K562 (cell line): ENCODE results near the gene DTX4. TPM values are rescaled to one million over a fixed set of nuclear protein-coding genes. Genes with fewer than 3 reads are reported as not detected.
A peak's percentile ranks its signal among the peaks of the same experiment; 100 is the strongest.

Source experiments
- CUX1 ChIP-seq: fragments of 200-800 bp; sonication (Bioruptor generic); IDR thresholded peaks from 2 replicates; pipeline ENCODE4 v1.6.1; 2016; ENCODE audit warnings: missing genetic modification characterization, missing compliant biosample characterization
- HDAC1 ChIP-seq, 2 experiments: fragments of 450-650 bp; IDR thresholded peaks; 2 replicates each; pipeline ENCODE4 v1.6.1; 2016 to 2017; ENCODE audit warnings: inconsistent platforms in 1 of 2, mild to moderate bottlenecking in 1 of 2, moderate library complexity in 1 of 2
- KDM2B ChIP-seq: fragments of 250-450 bp; sonication (Bioruptor Pico); IDR thresholded peaks from 2 replicates; pipeline ENCODE4 v1.8.0; 2021; ENCODE audit warnings: mild to moderate bottlenecking, moderate library complexity
- MCM3 ChIP-seq: fragments of 450-650 bp; IDR thresholded peaks from 2 replicates; pipeline ENCODE4 v1.6.1; 2016
- MEIS2 ChIP-seq: fragments of 450-650 bp; IDR thresholded peaks from 2 replicates; pipeline ENCODE4 v1.6.1; 2014; ENCODE audit warnings: mild to moderate bottlenecking; ENCODE audit not compliant: partially characterized antibody
- MYBL2 ChIP-seq, 2 experiments: fragments of 450-650 bp in 1 of 2; sonication (generic) in 1 of 2; formaldehyde crosslinking in 1 of 2; IDR thresholded peaks; 2 replicates each; pipeline versions ENCODE4 v1.6.1 to v1.8.1; 2017 to 2022; ENCODE audit warnings: borderline replicate concordance in 1 of 2, inconsistent platforms in 1 of 2, low read depth in 1 of 2, mild to moderate bottlenecking in 1 of 2, missing genetic modification reagents in 1 of 2, moderate library complexity in 1 of 2
- PHB ChIP-seq: fragments of 250-450 bp; sonication (Bioruptor Pico); IDR thresholded peaks from 2 replicates; pipeline ENCODE4 v1.5.0; 2021
- SRSF1 ChIP-seq: fragments of 200-400 bp; formaldehyde crosslinking; IDR thresholded peaks from 2 replicates; pipeline ENCODE4 v1.6.1; 2017; ENCODE audit warnings: mild to moderate bottlenecking, low read depth, low read length, moderate library complexity
- TCF3 ChIP-seq: sonication (generic); formaldehyde crosslinking; IDR thresholded peaks from 2 replicates; pipeline ENCODE4 v1.4.0; 2020; ENCODE audit warnings: mild to moderate bottlenecking, missing genetic modification reagents
- UBTF ChIP-seq, 2 experiments: IDR thresholded peaks; 2 replicates each; pipeline ENCODE4 v1.6.1; 2012; ENCODE audit warnings: improper control_type of control experiment in 2 of 2, low read depth in 2 of 2, low read length in 2 of 2, borderline replicate concordance in 1 of 2
- ZNF507 ChIP-seq: conservative IDR thresholded peaks from 2 replicates; pipeline ENCODE4 v1.6.1; 2017; ENCODE audit warnings: missing genetic modification characterization, missing compliant biosample characterization
- ZNF592 ChIP-seq: fragments of 450-650 bp; IDR thresholded peaks from 2 replicates; pipeline ENCODE4 v1.6.1; 2017; ENCODE audit warnings: antibody characterized with exemption, mild to moderate bottlenecking
- ZNF707 ChIP-seq: fragments of 250-450 bp; sonication (Bioruptor Pico); conservative IDR thresholded peaks from 2 replicates; pipeline ENCODE4 v1.8.0; 2022; ENCODE audit warnings: inconsistent platforms, mild to moderate bottlenecking, moderate library complexity
- polyA plus RNA-seq, 8 experiments: library from polyadenylated mRNA; depleted of rRNA in 4 of 8; stranded (reverse) in 5 of 8; unstranded in 3 of 8; fragments of >200 nt; fragmentation: Nextera tagmentation in 2 of 8; fragmentation: Illumina TruSeq in 1 of 8; extraction: Ambion mirVana in 2 of 8; extraction: Trizol in 1 of 8; gene quantifications; 2 replicates each; pipeline versions ENCODE4 v1.2.1 to v1.2.3, GENCODE V29; 2011 to 2014; ENCODE audit warnings: inconsistent platforms in 1 of 8, missing spikeins in 1 of 8
- total RNA-seq, 7 experiments: library from RNA; depleted of rRNA in 6 of 7; stranded (reverse); fragments of >200 nt in 6 of 7; fragmentation: Illumina TruSeq in 2 of 7; extraction: Trizol in 2 of 7; gene quantifications; 2 replicates each; pipeline versions ENCODE4 v1.2.1 to v1.2.3, GENCODE V29; 2011 to 2021; ENCODE audit warnings: low replicate concordance in 1 of 7

The DTX4 gene
- total and polyA plus RNA-seq, 9 of the 15 experiments (the other 6 are each of a cell fraction or from before 2014, with no cell fraction given) = 0.03 to 0.47 (median 0.04) TPM; not detected in 4

GRCh38 chr11:59171508-59172322 is at the start of gene DTX4 (continued):
- TF ChIP-seq CUX1 (CRISPR knock-in tag) = no peak
- no peak for TF ChIP-seq SRSF1
- no peak for TF ChIP-seq KDM2B
- TF ChIP-seq ZNF507 (tag) = no peak
- TF ChIP-seq UBTF (IDR thresholded peaks at IDR 0.05; ENCODE audit: borderline replicate concordance in 1 of 2, low read depth in 2 of 2, low read length in 2 of 2) = no peak
- TF ChIP-seq MYBL2 (IDR thresholded peaks at IDR 0.05; ENCODE audit: low read depth) = no peak
- no peak for TF ChIP-seq MYBL2 (CRISPR knock-in tag; IDR thresholded peaks at IDR 0.05; ENCODE audit: borderline replicate concordance)
- no peak for TF ChIP-seq TCF3 (CRISPR knock-in tag)
- TF ChIP-seq MCM3 = no peak
- peak; percentile 74 for TF ChIP-seq MEIS2
- TF ChIP-seq ZNF592 = no peak
- TF ChIP-seq HDAC1 (IDR thresholded peaks at IDR 0.05) = peak in 1 of 2 experiments; percentile 56; a peak in 2 of 4 replicates
- TF ChIP-seq PHB (CRISPR knock-in tag) = no peak
- TF ChIP-seq ZNF707 (CRISPR knock-in tag) = no peak
